Measurements from ENCODE around the gene UBALD2.
"Not testable (repeated sequence)": the region's sequence is repeated elsewhere in the genome, so short reads cannot be mapped to it uniquely, and the experiment has no call there.

Gene UBALD2

GRCh38 chr17:76236603-76237002, 28.5 kb upstream of the UBALD2 start:
- Histone ChIP-seq H3K36me3 (ENCODE audit: control insufficient read depth, insufficient read depth, low read length) (no peaks in the 10 kb centered on the region), H3K9me3 (ENCODE audit: control insufficient read depth, low read length) (no peaks in the 10 kb centered on the region), H3K27ac (ENCODE audit: low read depth, low read length, severe bottlenecking) (no peak overlapping the region), H3K4me3 (ENCODE audit: extremely low read depth, insufficient read depth, low read length, poor library complexity, severe bottlenecking) (no peak overlapping the region), H3K4me1 (ENCODE audit: control insufficient read depth, insufficient read depth, low read length, poor library complexity, severe bottlenecking) (no peaks in the 10 kb centered on the region)

- no peaks in the 10 kb centered on the region for H3K4me1 ChIP-seq (ENCODE audit: control insufficient read depth, insufficient read depth, low read length, poor library complexity, severe bottlenecking)
- no peak overlapping the region for H3K27ac ChIP-seq (ENCODE audit: low read depth, low read length, severe bottlenecking)
- 92 to 100% methylated on average over 1 to 7 of the region's 7 CpGs for WGBS, 2 experiments (ENCODE audit: insufficient coverage in 2 of 2)
- H3K36me3 ChIP-seq (ENCODE audit: control insufficient read depth, insufficient read depth, low read length): no peaks in the 10 kb centered on the region
- no peak overlapping the region for H3K4me3 ChIP-seq (ENCODE audit: extremely low read depth, insufficient read depth, low read length, poor library complexity, severe bottlenecking)
- no peaks in the 10 kb centered on the region for H3K9me3 ChIP-seq (ENCODE audit: control insufficient read depth, low read length)
These were observed 27.3 kb upstream of the UBALD2 start for GRCh38 chr17:76237859-76238313.

DNA sequence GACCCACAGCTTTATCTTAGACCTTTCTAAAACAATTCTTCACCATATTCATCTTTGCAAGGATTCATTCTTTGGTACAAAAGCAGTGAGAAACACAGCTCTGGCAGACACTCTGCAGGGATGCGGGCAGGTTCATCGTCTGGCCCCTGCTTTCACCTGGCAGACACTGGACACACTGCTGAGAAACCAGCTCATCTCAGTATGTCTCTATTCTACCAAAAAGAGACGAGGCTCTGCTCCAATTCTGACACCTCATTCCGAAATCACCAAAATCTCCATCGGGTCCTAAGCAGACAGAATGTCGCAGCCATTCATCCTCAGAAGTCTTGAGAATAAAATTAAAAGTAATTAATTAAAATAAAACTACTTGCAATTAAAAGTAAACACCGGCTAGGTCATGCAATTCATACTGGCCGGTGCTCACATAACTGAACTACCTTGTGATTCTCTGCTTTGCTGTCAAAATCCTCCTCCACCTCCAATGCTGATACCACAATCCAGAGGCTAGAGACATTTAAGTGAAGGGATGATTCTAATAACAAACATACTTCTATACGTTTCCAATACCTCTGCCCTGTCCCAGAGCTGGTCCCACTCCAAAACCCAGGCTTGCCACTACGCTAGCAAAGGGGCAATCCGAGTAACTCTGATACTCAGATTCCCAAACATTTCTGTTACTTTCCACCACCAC, 26.2 kb upstream of the UBALD2 start:
- Histone ChIP-seq H3K36me3 (ENCODE audit: control insufficient read depth, insufficient read depth, low read length) (no peaks in the 10 kb centered on the region), H3K4me1 (ENCODE audit: control insufficient read depth, insufficient read depth, low read length, poor library complexity, severe bottlenecking) (no peaks in the 10 kb centered on the region), H3K9me3 (ENCODE audit: control insufficient read depth, low read length) (no peaks in the 10 kb centered on the region), H3K4me3 (ENCODE audit: extremely low read depth, insufficient read depth, low read length, poor library complexity, severe bottlenecking) (no peak overlapping the region), H3K27ac (ENCODE audit: low read depth, low read length, severe bottlenecking) (no peak overlapping the region)
- 67 to 68% methylated on average over 7 to 9 of the region's 11 CpGs for WGBS, 2 experiments (ENCODE audit: insufficient coverage in 2 of 2)

DNA sequence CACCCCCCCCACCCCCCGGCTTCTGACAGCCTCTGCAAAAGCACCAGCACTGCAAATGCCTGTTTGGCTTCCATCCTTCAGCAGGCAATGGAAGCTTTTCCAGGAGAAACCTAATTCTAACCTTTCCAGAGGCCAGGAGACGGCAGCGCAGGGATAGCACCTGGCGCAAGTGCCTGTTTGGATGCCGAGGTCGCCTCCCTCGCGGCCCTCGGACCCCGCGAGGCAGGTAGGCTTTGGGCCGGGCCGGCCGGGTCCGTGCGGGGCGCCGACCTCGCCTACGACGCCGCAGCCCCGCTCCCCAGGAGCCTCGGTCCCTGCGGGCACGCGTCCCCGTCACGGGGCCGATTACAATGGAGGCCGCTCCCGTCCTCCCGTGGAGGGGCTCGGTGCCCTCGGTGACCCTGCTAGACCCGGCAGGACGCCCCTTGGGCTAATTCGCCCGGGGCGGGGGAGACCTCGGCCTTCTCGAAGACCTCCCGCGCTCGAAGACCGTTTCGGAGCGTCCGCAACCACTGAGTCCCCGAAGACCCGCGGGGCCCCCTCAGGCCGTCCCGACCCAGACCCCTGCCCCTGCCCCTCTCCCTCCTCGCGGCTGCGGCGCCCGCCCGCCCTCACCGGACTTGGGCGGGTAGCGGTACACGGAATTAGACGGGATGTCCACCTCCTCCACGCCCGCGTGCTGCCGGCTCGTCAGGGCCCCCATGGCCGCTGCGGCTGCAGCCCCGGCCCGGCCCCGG, 25.4 kb upstream of the UBALD2 start:
- Histone ChIP-seq H3K4me1 (ENCODE audit: control insufficient read depth, insufficient read depth, low read length, poor library complexity, severe bottlenecking) (no peaks in the 10 kb centered on the region), H3K9me3 (ENCODE audit: control insufficient read depth, low read length) (no peaks in the 10 kb centered on the region), H3K4me3 (ENCODE audit: extremely low read depth, insufficient read depth, low read length, poor library complexity, severe bottlenecking) (peak overlapping the region; percentile 45), H3K36me3 (ENCODE audit: control insufficient read depth, insufficient read depth, low read length) (no peaks in the 10 kb centered on the region), H3K27ac (ENCODE audit: low read depth, low read length, severe bottlenecking) (no peak overlapping the region)
- WGBS, 2 experiments (ENCODE audit: insufficient coverage in 2 of 2): 1 to 4% methylated on average over 43 to 55 of the region's 75 CpGs

- Histone ChIP-seq H3K36me3 (ENCODE audit: control insufficient read depth, insufficient read depth, low read length) (no peaks in the 10 kb centered on the region), H3K4me3 (ENCODE audit: extremely low read depth, insufficient read depth, low read length, poor library complexity, severe bottlenecking) (peak within 1 kb of the TSS; percentile 53), H3K27ac (ENCODE audit: low read depth, low read length, severe bottlenecking) (no peak within 1 kb of the TSS), H3K4me1 (ENCODE audit: control insufficient read depth, insufficient read depth, low read length, poor library complexity, severe bottlenecking) (no peaks in the 10 kb centered on the region), H3K9me3 (ENCODE audit: control insufficient read depth, low read length) (no peaks in the 10 kb centered on the region)
- WGBS, 2 experiments (ENCODE audit: insufficient coverage in 2 of 2): 1% methylated on average over 79 to 87 of the region's 102 CpGs
These were observed 24.5 kb upstream of the UBALD2 start, which contains the start of gene RNF157 for GRCh38 chr17:76240461-76241203. RNF157 (minus strand) TSS chr17:76240493; CDS start chr17:76240240, 253 bp downstream.

- no peaks in the 10 kb centered on the region for H3K4me1 ChIP-seq (ENCODE audit: control insufficient read depth, insufficient read depth, low read length, poor library complexity, severe bottlenecking)
- H3K4me3 ChIP-seq (ENCODE audit: extremely low read depth, insufficient read depth, low read length, poor library complexity, severe bottlenecking): peak overlapping the region; percentile 53
- H3K27ac ChIP-seq (ENCODE audit: low read depth, low read length, severe bottlenecking): no peak overlapping the region
- no peaks in the 10 kb centered on the region for H3K36me3 ChIP-seq (ENCODE audit: control insufficient read depth, insufficient read depth, low read length)
- WGBS, 2 experiments (ENCODE audit: insufficient coverage in 2 of 2): 7 to 30% methylated on average over 3 to 11 of the region's 12 CpGs
- no peaks in the 10 kb centered on the region for H3K9me3 ChIP-seq (ENCODE audit: control insufficient read depth, low read length)
These were observed 24.0 kb upstream of the UBALD2 start for GRCh38 chr17:76241204-76241538.

- Histone ChIP-seq H3K4me3 (ENCODE audit: extremely low read depth, insufficient read depth, low read length, poor library complexity, severe bottlenecking) (no peak overlapping the region), H3K27ac (ENCODE audit: low read depth, low read length, severe bottlenecking) (no peak overlapping the region), H3K9me3 (ENCODE audit: control insufficient read depth, low read length) (no peaks in the 10 kb centered on the region), H3K36me3 (ENCODE audit: control insufficient read depth, insufficient read depth, low read length) (no peaks in the 10 kb centered on the region), H3K4me1 (ENCODE audit: control insufficient read depth, insufficient read depth, low read length, poor library complexity, severe bottlenecking) (no peaks in the 10 kb centered on the region)
- WGBS, 2 experiments (ENCODE audit: insufficient coverage in 2 of 2): 97 to 98% methylated on average over 13 of the region's 15 CpGs
These were observed 23.4 kb upstream of the UBALD2 start for GRCh38 chr17:76241691-76242255.

GRCh38 chr17:76243826-76244679, 21.1 kb upstream of the UBALD2 start:
- Histone ChIP-seq H3K4me1 (ENCODE audit: control insufficient read depth, insufficient read depth, low read length, poor library complexity, severe bottlenecking) (no peaks in the 10 kb centered on the region), H3K36me3 (ENCODE audit: control insufficient read depth, insufficient read depth, low read length) (no peaks in the 10 kb centered on the region), H3K4me3 (ENCODE audit: extremely low read depth, insufficient read depth, low read length, poor library complexity, severe bottlenecking) (no peak overlapping the region), H3K9me3 (ENCODE audit: control insufficient read depth, low read length) (no peaks in the 10 kb centered on the region), H3K27ac (ENCODE audit: low read depth, low read length, severe bottlenecking) (no peak overlapping the region)
- 89 to 96% methylated on average over 10 to 11 of the region's 12 CpGs for WGBS, 2 experiments (ENCODE audit: insufficient coverage in 2 of 2)

DNA sequence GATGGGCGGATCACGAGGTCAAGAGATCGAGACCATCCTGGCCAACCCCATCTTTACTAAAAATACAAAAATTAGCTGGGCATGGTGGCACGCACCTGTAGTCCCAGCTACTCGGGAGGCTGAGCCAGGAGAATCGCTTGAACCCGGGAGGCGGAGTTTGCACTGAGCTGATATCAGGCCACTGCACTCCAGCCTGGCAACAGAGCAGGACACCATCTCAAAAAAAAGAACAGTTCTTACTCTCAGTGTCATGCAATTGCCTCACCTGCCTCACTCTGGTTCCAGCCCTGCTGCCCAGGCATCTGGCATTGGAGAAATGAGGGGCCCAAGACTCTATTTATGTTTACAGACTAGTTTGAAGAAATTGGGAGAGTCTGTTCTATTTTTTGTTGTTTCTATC, 20.4 kb upstream of the UBALD2 start:
- not testable (repeated sequence) for H3K36me3 ChIP-seq (ENCODE audit: control insufficient read depth, insufficient read depth, low read length); H3K27ac ChIP-seq (ENCODE audit: low read depth, low read length, severe bottlenecking); H3K9me3 ChIP-seq (ENCODE audit: control insufficient read depth, low read length); H3K4me3 ChIP-seq (ENCODE audit: extremely low read depth, insufficient read depth, low read length, poor library complexity, severe bottlenecking); H3K4me1 ChIP-seq (ENCODE audit: control insufficient read depth, insufficient read depth, low read length, poor library complexity, severe bottlenecking)
- 91 to 92% methylated on average over 5 to 8 of the region's 8 CpGs for WGBS, 2 experiments (ENCODE audit: insufficient coverage in 2 of 2)
